Measurements from ENCODE around the gene TMOD3.

Gene TMOD3

GRCh38 chr15:51828621-51829375 lies 655 bp upstream of the TMOD3 start:
- no peak for DNase-seq

- DNase-seq: no peak
Observed at GRCh38 chr15:51830276-51830806, 888 bp downstream of the TMOD3 start.

- DNase-seq: no peak
Observed at GRCh38 chr15:51833772-51834171, 4.3 kb downstream of the TMOD3 start.

GRCh38 chr15:51837792-51838251 lies 8.4 kb downstream of the TMOD3 start:
- no peak for DNase-seq

GRCh38 chr15:51838270-51838669 lies 8.8 kb downstream of the TMOD3 start:
- DNase-seq: no peak

- no peak for DNase-seq
Observed at GRCh38 chr15:51840692-51841091, 11.2 kb downstream of the TMOD3 start.

GRCh38 chr15:51841406-51842040 lies 12.1 kb downstream of the TMOD3 start:
- no peak for DNase-seq

- DNase-seq: no peak
Observed at GRCh38 chr15:51842265-51842664, 12.8 kb downstream of the TMOD3 start.

GRCh38 chr15:51842852-51843737 lies 13.6 kb downstream of the TMOD3 start:
- no peak for DNase-seq

- DNase-seq: peak in 1 of 2 experiments; percentile 17
Observed at GRCh38 chr15:51844747-51845426, 15.4 kb downstream of the TMOD3 start.

GRCh38 chr15:51846066-51846462 lies 16.6 kb downstream of the TMOD3 start:
- no peak for DNase-seq

- peak in 1 of 2 experiments; percentile 36 for DNase-seq
Observed at GRCh38 chr15:51846463-51847230, 17.2 kb downstream of the TMOD3 start.

GRCh38 chr15:51848811-51849210 lies 19.4 kb downstream of the TMOD3 start:
- DNase-seq: no peak

- DNase-seq: peak in 1 of 2 experiments; percentile 25
Observed at GRCh38 chr15:51849860-51850259, 20.4 kb downstream of the TMOD3 start.

GRCh38 chr15:51853998-51854397 lies 24.5 kb downstream of the TMOD3 start:
- no peak for DNase-seq

GRCh38 chr15:51855612-51856011 lies 26.2 kb downstream of the TMOD3 start:
- no peak for DNase-seq

- DNase-seq: no peak
Observed at GRCh38 chr15:51856714-51857380, 27.4 kb downstream of the TMOD3 start.

GRCh38 chr15:51861557-51862359 lies 32.3 kb downstream of the TMOD3 start:
- no peak for DNase-seq

- DNase-seq: no peak
Observed at GRCh38 chr15:51863131-51863530, 33.7 kb downstream of the TMOD3 start.

- DNase-seq: no peak
Observed at GRCh38 chr15:51864408-51865056, 35.1 kb downstream of the TMOD3 start.

Measured in NCI-H446 (cell line).